Measurements from ENCODE around the gene CIPC.

The CIPC gene

DNA sequence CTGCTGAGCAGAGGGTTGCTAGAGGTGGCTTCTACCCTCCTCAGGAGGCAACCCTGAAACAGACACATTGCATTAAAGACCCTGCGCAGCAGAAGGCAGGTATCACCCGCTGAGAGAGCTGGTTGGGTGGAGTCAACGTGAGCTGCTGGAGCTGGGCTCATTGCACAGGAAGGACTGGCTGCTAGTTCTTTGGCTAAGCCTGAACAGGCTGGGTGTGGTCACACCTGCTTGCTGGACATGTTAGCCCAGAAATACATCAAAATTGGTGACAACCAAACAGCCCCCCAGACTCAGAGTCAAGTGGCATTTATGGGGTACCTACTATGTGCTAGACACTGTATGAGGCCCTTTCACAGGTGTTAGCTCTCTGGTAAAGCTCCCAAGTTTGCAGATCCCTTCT lies 35.8 kb upstream of the CIPC start:
- Histone ChIP-seq H3K27ac (no peak overlapping the region), H3K27me3 (replicated peaks) (no peaks in the 10 kb centered on the region), H3K4me3 (ENCODE audit: low read depth, low read length) (no peak overlapping the region), H3K36me3 (replicated peaks) (no peaks in the 10 kb centered on the region)
- TF ChIP-seq CTCF (IDR thresholded peaks at IDR 0.05; ENCODE audit: low read depth, low read length, missing control alignments): no peak
- in situ Hi-C loops (cut with HindIII; ENCODE audit: low pct_ligation_motif_present, low sequenced_read_pairs): no loop called here
- no peak for DNase-seq

GRCh38 chr14:77063571-77064171 lies 34.4 kb upstream of the CIPC start:
- Histone ChIP-seq H3K36me3 (replicated peaks) (no peaks in the 10 kb centered on the region), H3K27me3 (replicated peaks) (no peaks in the 10 kb centered on the region), H3K27ac (no peak overlapping the region), H3K4me3 (ENCODE audit: low read depth, low read length) (no peak overlapping the region)
- DNase-seq: no peak
- in situ Hi-C loops (cut with HindIII; ENCODE audit: low pct_ligation_motif_present, low sequenced_read_pairs): no loop called here
- TF ChIP-seq CTCF (IDR thresholded peaks at IDR 0.05; ENCODE audit: low read depth, low read length, missing control alignments): no peak

DNA sequence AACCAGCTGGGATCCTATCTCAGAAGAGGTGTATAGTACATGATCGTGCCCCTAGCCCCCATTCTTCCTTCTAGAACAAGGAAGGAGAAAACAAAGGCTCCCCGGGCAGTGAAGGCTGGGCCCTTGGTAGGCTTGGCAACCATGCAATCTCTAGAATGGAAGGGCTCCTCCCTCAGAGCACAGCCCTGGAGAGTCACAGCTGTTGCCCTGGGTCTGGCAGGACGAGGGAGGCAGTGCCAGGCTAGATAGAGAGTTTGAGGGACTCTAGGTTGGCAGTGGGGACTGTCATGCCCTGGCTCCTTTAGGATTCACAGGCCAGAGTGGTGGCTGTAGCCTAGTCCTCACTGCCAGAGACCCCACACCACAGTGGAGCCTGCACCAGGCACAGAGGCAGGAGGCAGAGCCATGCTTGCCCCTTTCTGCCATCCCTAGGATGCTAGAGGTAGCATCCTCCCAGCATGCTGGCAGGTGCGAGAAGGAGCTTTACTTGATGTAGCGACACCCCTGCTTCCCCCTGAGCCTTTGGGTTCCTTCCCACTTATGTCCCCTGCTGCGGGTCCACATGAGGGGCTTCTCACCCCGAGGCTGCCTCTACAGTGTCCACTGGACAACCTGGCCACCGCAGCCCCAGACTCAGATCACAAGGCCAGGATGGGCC lies 33.4 kb upstream of the CIPC start:
- in situ Hi-C loops (cut with HindIII; ENCODE audit: low pct_ligation_motif_present, low sequenced_read_pairs): no loop called here
- no peaks in the 10 kb centered on the region for H3K36me3 ChIP-seq (replicated peaks)
- H3K27ac ChIP-seq: no peak overlapping the region
- DNase-seq: no peak
- no peaks in the 10 kb centered on the region for H3K27me3 ChIP-seq (replicated peaks)
- no peak for TF ChIP-seq CTCF (IDR thresholded peaks at IDR 0.05; ENCODE audit: low read depth, low read length, missing control alignments)
- no peak overlapping the region for H3K4me3 ChIP-seq (ENCODE audit: low read depth, low read length)

DNA sequence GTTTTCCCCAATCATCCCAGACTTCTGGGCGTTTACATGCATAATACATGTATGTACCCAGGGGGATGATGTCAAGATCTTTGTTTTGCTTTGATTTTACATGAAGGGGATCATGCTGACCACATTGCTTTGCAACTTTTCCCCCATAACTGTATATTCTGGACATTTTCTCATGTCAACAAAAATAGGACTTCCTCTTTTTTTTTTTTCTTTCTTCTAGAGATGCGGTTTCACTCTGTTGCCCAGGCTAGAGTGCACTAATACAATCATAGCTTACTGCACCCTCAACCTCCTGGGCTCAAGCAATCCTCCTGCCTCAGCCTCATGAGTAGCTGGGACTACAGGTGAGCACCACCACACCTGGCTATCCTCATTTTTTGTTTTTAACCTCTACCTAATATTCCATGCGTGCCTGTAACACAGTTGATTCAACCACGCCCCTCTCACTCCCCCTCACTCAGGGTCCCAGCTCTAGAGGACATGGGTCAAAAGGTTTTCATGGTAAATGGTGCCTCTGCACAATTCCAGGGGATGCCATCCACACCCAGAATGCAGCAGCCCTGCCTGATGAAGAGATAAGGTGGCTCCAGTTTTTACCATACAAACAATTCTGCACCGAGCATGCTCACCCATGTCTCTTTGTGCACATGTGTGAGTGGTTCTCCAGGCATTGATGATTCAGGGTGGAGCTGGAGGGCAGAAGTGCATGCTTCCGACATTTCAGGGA lies 32.0 kb upstream of the CIPC start:
- H3K4me3 ChIP-seq (ENCODE audit: low read depth, low read length): no peak overlapping the region
- H3K27me3 ChIP-seq (replicated peaks): no peaks in the 10 kb centered on the region
- in situ Hi-C loops (cut with HindIII; ENCODE audit: low pct_ligation_motif_present, low sequenced_read_pairs): no loop called here
- DNase-seq: no peak
- H3K27ac ChIP-seq: no peak overlapping the region
- H3K36me3 ChIP-seq (replicated peaks): no peaks in the 10 kb centered on the region
- no peak for TF ChIP-seq CTCF (IDR thresholded peaks at IDR 0.05; ENCODE audit: low read depth, low read length, missing control alignments)

- no peak for TF ChIP-seq CTCF (IDR thresholded peaks at IDR 0.05; ENCODE audit: low read depth, low read length, missing control alignments)
- Histone ChIP-seq H3K27ac (no peak overlapping the region), H3K4me3 (ENCODE audit: low read depth, low read length) (no peak overlapping the region), H3K27me3 (replicated peaks) (no peaks in the 10 kb centered on the region), H3K36me3 (replicated peaks) (no peaks in the 10 kb centered on the region)
- in situ Hi-C loops (cut with HindIII; ENCODE audit: low pct_ligation_motif_present, low sequenced_read_pairs): no loop called here
- no peak for DNase-seq
Measured at GRCh38 chr14:77066578-77067172, 31.4 kb upstream of the CIPC start.

Measured in brain microvascular endothelial cell (primary cell).